HG03097 (cell line): Measurements from ENCODE around the gene GPR42.
"Not testable (repeated sequence)": the region's sequence is repeated elsewhere in the genome, so short reads cannot be mapped to it uniquely, and the experiment has no call there.

ENCODE experiments used
- ATAC-seq: cut with Tn5 transposase; IDR thresholded peaks from one replicate; pipeline ENCODE4 v1.9.1; 2021; ENCODE audit not compliant: unreplicated experiment, low FRiP score

GPR42 gene

GRCh38 chr19:35346193-35347052, 24.4 kb upstream of the GPR42 start:
- no peak for ATAC-seq

GRCh38 chr19:35347171-35347929, 23.5 kb upstream of the GPR42 start, which contains the start of gene FFAR1:
FFAR1 (plus strand) TSS chr19:35347902; CDS start chr19:35351552, 3,650 bp downstream.
- ATAC-seq: peak; percentile 55

DNA sequence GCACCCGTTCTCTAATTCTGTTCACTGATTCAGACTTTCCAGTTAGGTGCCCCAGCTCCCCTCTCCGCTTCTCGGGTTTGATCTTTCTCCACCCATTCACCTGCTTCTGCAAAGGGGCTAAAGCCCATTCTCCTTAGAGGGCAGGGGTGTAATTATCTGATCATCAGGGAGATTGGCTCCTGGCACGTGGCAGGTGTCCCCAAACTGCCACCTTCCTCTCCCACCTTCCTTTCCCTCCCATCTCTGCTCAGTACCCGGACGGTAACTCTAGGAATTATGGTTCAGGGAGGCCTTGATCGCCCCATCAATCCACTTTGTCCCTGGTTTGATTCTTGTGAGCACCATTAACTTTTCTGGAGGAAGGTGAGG, 23.0 kb upstream of the GPR42 start:
- peak; percentile 2 for ATAC-seq

GRCh38 chr19:35348911-35349611, 21.8 kb upstream of the GPR42 start:
- ATAC-seq: no peak

DNA sequence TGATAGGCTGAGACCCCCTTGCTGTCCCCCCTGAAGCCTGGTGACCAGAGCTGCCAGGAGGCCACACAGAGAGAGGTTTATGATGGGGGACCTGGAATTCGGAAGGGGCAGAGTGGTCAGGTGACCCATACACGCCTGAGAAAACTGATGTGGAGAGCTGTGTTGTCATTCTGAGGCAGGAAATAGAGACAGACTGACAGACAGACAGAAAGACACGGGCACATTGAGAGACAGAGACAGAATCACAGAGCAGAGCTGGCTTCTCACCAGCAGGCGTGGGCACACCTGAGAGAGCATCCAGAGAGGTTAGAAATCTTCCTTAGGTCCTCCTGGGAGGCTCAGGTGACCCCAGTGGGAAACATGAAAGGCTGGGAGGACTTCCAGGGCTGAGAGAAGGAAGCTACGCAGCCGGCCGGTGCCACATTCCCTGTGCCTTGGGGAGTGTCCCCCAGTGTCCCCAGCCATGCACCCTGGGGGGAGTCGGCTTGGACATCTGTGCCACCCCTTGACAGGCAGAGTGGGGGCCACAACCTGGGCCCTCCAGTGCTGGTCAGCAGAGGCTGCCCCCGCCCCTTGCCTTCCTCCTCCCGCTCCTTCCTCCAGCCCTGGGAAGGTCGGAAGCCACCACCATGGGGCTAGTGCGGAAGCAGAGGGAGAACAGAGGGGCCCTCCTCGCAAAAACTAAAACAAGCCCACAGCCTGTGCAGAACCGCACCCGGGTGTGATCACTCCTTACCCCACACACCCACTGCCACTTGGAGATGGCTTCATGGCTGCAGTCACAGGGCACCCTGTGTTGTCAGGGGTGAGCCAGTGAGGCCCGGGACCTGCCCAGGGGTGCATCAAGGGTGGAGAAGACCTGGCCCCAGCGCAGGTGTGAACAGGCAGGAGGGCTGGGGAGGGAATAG, 21.0 kb upstream of the GPR42 start:
- ATAC-seq: no peak

DNA sequence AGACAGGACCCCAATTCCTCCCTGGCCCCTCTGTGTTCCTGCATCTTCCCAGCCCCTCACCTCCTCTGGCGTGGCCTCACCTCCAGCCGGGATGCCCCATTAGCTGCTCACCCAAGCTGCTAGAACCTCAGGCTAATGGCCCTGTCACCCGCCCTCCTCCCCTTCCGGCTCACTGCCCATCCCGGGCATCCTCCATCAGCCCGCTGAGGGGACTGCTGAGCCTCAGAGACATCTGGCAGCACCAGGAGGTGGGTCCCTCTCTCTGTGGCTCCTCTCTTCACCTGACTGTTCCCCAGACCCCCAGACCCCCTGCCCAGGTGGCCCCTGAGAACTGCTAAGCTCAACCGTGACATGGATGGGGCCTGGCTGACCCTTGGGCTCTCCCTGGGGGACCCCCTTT, 20.3 kb upstream of the GPR42 start:
- no peak for ATAC-seq

DNA sequence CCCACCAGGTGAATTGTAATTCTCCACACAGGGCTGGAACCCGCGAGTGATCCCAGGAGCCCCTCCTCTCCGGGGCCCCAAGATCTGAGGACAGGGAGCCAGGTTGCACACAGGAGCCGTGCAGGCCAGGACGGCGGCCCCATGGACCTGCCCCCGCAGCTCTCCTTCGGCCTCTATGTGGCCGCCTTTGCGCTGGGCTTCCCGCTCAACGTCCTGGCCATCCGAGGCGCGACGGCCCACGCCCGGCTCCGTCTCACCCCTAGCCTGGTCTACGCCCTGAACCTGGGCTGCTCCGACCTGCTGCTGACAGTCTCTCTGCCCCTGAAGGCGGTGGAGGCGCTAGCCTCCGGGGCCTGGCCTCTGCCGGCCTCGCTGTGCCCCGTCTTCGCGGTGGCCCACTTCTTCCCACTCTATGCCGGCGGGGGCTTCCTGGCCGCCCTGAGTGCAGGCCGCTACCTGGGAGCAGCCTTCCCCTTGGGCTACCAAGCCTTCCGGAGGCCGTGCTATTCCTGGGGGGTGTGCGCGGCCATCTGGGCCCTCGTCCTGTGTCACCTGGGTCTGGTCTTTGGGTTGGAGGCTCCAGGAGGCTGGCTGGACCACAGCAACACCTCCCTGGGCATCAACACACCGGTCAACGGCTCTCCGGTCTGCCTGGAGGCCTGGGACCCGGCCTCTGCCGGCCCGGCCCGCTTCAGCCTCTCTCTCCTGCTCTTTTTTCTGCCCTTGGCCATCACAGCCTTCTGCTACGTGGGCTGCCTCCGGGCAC, 19.3 kb upstream of the GPR42 start:
- ATAC-seq: no peak

DNA sequence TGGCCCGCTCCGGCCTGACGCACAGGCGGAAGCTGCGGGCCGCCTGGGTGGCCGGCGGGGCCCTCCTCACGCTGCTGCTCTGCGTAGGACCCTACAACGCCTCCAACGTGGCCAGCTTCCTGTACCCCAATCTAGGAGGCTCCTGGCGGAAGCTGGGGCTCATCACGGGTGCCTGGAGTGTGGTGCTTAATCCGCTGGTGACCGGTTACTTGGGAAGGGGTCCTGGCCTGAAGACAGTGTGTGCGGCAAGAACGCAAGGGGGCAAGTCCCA, 18.8 kb upstream of the GPR42 start:
- no peak for ATAC-seq

GRCh38 chr19:35352448-35353304, 18.2 kb upstream of the GPR42 start:
- no peak for ATAC-seq

GRCh38 chr19:35353635-35354034, 17.2 kb upstream of the GPR42 start:
- no peak for ATAC-seq

GRCh38 chr19:35354898-35355297, 16.0 kb upstream of the GPR42 start:
- no peak for ATAC-seq

- ATAC-seq: no peak
Measured at GRCh38 chr19:35355791-35356460, 14.9 kb upstream of the GPR42 start.

GRCh38 chr19:35357867-35358573, 12.8 kb upstream of the GPR42 start, which contains the start of gene FFAR3:
FFAR3 (plus strand) TSS chr19:35358460; CDS start chr19:35358891, 431 bp downstream.
- ATAC-seq: no peak

DNA sequence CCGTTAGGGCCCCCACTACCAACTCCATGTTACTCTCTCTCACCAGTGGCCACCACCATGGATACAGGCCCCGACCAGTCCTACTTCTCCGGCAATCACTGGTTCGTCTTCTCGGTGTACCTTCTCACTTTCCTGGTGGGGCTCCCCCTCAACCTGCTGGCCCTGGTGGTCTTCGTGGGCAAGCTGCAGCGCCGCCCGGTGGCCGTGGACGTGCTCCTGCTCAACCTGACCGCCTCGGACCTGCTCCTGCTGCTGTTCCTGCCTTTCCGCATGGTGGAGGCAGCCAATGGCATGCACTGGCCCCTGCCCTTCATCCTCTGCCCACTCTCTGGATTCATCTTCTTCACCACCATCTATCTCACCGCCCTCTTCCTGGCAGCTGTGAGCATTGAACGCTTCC, 12.0 kb upstream of the GPR42 start:
- ATAC-seq: not testable (repeated sequence)

DNA sequence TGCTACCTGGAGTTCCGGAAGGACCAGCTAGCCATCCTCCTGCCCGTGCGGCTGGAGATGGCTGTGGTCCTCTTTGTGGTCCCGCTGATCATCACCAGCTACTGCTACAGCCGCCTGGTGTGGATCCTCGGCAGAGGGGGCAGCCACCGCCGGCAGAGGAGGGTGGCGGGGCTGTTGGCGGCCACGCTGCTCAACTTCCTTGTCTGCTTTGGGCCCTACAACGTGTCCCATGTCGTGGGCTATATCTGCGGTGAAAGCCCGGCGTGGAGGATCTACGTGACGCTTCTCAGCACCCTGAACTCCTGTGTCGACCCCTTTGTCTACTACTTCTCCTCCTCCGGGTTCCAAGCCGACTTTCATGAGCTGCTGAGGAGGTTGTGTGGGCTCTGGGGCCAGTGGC, 11.5 kb upstream of the GPR42 start:
- ATAC-seq: not testable (repeated sequence)

DNA sequence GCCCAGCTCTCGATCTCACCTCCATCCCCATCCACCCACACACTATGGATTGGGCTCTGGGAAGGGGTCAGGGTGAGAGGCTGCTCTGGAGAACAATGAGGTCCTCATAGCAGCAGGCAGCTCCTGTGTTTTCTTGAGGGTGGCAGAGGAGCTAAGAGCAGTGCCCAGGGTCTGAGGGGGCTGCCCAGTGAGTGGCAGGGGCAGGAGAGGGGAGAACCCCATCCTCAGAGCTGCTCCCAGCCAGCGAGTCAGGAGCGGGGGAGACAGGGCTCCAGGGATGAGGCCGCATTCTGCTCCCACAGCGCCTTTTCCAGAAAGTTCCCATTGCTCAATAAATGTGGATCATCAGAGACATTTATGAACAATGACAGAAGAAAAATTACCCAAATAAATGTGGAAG, 10.8 kb upstream of the GPR42 start:
- not testable (repeated sequence) for ATAC-seq

GRCh38 chr19:35360880-35361420, 9.9 kb upstream of the GPR42 start:
- ATAC-seq: no peak
